ENCODE measurements around the gene MBD3.
A peak's percentile ranks its signal among the peaks of the same experiment; 100 is the strongest.

The MBD3 gene

GRCh38 chr19:1592024-1592754, 476 bp downstream of the MBD3 start:
- DNase-seq, result peak; percentile 86 to 90

- no peak for DNase-seq
Observed at GRCh38 chr19:1591421-1592023, 1.1 kb downstream of the MBD3 start.

DNA sequence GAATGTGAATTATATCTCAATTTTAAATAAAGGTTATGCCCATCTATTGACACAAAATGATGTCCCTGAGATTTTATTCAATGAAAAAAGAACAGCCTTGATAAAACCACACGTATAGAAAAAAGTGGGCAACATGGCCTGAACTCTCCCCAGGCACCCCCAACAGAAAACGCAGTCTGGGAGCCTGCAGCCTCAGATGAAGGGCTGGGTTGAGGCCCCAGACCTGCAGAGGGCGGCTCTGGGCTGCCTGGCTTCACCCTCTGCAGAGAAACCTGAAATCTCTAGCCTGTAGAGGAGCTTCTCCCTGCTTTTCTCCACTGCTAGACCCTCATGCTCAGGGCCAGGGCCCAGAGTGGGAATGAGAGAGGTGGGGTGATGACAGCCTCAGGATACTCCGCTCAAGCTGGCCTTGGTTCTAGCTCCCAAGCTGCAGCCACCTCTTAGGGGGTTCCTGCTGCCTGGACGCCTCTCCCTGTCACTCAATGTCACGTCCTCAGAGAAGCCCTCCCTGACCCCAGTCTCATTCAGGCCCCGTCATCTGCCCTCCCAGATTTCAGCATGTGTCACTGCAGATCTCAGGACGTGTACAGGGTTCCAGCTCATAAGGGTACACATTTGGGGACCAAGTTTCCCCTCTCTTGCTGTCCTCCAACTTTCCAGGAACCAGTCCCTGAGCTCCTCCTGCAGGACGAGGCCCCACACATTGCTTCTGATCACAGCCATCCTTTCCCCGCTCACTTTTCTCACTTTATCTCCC, 1.8 kb downstream of the MBD3 start:
- DNase-seq, result peak; percentile 17 to 29

- no peak for DNase-seq
Observed at GRCh38 chr19:1587872-1588271, 4.8 kb downstream of the MBD3 start.

GRCh38 chr19:1585243-1585580, 7.5 kb downstream of the MBD3 start:
- DNase-seq, result no peak

DNA sequence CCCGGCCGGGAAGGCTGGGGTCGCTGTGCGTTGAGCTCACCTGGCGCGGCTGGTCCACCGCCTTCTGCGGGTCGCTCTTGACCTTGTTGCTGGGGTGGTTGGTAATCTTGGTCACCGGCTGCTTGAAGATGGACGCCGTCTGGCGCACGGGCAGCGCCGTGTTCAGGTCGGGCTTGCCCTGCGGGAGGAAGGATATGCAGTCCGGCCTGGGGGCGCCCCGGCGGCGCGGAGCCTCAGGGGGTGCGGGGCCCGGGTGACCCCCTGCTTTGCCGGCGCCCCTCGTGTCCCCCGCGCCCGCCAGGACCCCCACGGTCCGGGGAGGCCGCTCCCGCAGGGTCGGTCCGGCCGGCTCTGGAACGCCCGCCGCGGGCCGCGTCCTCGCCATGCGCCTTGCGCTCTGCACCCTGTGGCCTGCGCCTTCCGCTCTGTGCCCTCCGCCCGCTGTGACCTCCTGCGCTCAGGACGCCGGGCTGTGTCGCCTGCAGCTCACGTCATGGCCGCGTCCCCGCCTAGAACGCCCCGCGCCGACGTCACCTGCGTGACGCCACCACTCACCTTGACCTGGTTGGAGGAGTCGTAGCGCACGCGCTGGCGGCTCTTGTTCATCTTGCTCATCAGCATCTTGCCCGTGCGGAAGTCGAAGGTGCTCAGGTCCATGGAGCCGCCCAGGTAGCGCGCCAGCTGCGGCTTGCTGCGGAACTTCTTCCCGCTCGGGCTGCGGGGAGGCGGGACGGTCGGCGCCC, 8.0 kb downstream of the MBD3 start:
- no peak for DNase-seq

- DNase-seq, result no peak
Observed at GRCh38 chr19:1582201-1582600, 10.5 kb downstream of the MBD3 start.

GRCh38 chr19:1580957-1581356, 11.7 kb downstream of the MBD3 start:
- DNase-seq, result no peak

DNA sequence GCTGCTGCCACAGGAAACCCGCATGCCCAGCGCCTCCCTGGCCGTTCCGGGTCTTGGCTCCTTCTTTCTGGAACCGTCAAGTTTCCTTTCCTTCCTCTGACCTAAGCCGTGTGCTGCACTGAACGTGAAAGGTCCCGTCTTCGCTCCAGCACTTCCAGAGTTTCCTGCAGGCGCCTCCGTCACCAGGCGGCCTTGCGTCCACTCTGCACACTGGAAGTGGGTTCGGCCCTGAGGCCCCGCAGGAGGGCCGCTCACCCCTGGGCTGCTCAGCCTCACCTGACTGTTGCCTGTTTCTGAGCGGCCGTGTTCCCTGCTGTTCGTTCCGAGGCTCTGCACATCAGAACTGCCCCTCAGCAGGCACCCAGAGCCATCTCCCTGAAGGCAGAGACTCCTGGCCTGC, 12.3 kb downstream of the MBD3 start:
- no peak for DNase-seq

DNA sequence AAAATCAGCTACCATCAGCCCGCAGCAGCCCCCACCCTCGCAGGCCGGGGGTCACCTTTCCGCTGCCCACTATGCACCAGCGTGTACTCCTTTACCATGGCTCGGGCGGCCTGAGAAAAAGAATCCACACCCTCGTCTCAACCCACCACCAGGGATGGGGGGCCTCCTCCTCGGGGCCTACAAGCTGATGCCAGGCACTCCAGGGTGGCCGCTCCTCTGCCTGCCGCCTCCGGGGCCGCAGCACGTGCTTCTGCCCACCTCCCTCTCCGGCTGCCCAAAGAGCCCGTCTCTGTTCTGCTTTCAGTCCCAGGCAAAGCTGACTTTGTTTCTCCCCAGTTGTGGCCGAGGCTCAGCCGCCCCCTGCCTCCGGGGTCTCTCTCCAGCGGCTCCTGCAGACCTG, 13.4 kb downstream of the MBD3 start:
- no peak for DNase-seq

- no peak for DNase-seq
Observed at GRCh38 chr19:1577929-1578618, 14.6 kb downstream of the MBD3 start.

GRCh38 chr19:1577090-1577928, 15.4 kb downstream of the MBD3 start:
- DNase-seq, result no peak

DNA sequence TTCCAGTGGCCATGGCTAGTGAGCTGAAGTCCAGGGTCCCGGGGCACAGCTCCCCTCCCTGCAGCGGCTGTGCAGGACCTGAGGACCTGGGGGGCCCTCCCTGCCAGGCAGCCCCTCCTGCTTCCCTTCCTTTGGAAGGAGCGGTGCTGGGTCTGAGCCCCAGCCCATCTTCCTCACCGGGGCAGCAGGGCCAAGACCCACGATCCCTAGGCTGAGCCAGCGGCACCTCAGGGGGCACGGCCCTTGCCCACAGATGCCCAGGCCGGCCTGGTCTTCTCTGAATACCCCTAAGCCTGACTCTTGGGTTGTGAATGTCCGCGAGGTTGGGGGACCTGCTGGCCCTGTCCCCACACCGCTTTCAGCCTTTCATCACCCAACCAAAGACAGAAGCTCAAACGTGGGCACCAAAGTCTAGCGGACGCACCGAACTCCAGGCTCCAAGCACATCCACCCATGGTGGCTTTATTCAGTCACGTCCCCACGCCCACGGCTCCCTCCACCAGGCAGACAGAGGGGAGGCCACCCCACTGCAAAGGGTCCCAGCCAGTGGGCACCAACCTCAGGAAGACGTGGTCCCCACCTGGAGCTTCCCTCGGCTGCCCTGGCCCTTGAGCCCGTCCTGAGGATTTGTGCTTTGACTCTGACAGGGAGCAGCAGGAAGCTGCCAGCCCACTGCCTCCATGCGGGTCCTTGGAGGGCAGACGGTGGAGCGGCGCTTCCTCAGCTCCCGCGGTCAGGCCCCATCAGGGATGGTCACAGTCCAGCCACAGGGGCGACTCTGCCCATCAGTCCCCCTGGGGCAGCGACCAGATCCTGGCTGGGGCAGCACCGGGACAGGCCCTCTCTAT, 16.2 kb downstream of the MBD3 start:
- DNase-seq, result no peak

DNA sequence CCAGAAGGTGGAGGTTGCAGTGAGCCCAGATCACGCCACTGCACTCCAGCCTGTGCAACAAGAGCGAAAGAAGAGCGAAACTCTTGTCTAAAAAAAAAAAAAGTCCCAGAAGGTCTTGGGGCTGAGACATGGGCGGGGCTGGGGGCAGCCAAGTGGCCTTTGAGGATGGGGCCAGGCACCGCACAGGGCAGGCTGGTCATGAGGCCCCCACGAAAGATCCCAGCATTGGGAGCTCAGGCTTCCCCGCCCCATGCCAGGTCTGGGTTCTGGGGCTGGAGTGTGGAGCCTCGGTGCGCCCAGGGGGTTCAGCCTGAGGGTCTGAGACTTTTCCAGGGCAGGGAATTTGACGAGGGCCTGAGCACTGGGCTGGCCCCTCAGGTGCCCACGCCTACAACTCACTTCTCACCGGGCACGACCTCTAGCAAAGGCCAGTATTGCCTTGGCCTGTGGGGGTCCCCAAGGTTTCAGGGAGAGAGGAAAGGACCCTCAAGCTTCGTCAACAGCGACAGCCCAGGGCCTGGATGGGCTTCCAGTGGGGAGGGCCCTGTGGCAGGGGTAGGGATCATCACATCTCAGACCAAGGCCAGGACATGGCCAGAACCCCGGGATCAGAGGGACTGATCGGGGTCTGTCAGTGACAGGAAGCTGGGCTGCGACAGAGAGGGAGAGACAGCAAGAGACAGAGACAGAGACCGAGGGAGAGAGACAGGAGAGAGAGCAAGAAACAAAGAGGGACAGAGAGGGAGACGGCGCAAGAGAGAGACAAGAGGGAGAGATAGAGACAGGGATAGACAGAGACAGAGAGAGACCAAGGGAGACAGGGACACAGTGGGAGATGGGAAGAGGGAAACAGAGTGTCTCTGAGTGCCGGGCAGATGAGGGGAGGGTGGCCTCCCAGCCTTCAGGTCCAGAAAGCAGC, 17.1 kb downstream of the MBD3 start:
- no peak for DNase-seq

- no peak for DNase-seq
Observed at GRCh38 chr19:1574354-1575136, 18.1 kb downstream of the MBD3 start.

- no peak for DNase-seq
Observed at GRCh38 chr19:1572795-1573194, 19.9 kb downstream of the MBD3 start.

DNA sequence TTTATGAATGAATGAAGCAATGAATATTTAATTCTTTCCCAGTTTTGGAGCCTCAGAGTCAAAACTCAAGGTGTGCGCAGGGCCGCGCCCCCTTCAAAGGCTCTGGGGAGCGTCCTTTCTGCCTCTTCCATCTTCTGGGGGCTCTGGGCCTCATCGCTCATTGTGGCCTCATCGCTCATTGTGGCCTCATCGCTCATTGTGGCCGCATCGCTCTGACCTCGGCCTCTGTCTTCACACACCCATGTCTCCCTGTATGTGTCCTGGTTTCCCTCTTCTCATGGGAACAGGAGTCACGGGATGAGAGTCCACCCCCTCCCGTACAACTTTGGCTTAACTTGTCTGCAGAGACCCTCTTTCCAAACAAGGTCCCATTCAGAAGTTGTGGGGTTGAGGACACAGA, 21.3 kb downstream of the MBD3 start:
- DNase-seq, result no peak

DNA sequence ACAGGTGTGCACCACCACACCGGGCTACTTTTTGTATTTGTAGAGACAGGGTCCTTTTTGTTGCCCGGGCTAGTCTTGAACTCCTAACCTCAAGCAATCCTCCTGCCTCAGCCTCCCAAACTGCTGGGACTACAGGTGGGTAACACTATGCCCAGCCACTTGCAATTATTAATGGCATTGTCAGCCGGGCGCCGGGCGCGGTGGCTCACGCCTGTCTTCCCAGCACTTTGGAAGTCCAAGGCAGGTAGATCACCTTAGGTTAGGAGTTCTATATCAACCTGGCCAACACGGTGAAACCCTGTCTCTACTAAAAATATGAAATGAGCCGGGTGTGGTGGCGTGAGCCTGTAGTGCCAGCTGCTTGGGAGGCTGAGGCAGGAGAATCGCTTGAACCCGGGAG, 21.8 kb downstream of the MBD3 start:
- no peak for DNase-seq

DNA sequence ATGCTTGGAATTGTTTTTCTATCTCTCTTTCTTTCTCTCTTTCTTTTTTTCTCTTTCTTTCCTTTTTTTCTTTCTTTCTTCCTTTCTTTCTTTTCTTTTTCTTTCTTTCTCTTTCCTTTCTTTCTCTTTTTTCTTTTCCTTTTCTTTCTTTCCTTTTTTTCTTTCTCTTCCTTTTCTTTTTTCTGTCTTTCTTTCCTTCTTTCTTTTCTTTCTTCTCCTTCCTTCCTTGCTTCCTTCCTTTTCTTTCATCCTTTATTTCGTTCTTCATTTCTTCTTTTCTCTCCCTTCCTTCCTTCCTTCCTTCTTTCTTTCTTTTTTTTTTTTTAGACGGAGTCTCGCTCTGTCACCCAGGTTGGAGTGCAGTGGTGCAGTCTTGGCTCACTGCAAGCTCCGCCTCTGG, 22.7 kb downstream of the MBD3 start:
- DNase-seq, result no peak
